Ishikawa (cell line): ENCODE measurements around the gene ADCY5.

Experiments used
- CEBPB ChIP-seq: IDR thresholded peaks from 2 replicates; pipeline ENCODE4 v1.6.1; 2012
- CREB1 ChIP-seq: IDR thresholded peaks from 2 replicates; pipeline ENCODE4 v1.6.1; 2012; ENCODE audit warnings: low read depth
- EGR1 ChIP-seq: IDR thresholded peaks from 2 replicates; pipeline ENCODE4 v1.6.1; 2012
- EP300 ChIP-seq: IDR thresholded peaks from 2 replicates; pipeline ENCODE4 v1.6.1; 2012; ENCODE audit warnings: borderline replicate concordance
- FOXM1 ChIP-seq: IDR thresholded peaks from 2 replicates; pipeline ENCODE4 v1.6.1; 2012; ENCODE audit warnings: low read depth, borderline replicate concordance
- NFIC ChIP-seq: IDR thresholded peaks from 2 replicates; pipeline ENCODE4 v1.6.1; 2012
- RAD21 ChIP-seq: IDR thresholded peaks from 2 replicates; pipeline ENCODE4 v1.6.1; 2012; ENCODE audit warnings: low read depth
- TAF1 ChIP-seq: IDR thresholded peaks from 2 replicates; pipeline ENCODE4 v1.6.1; 2012; ENCODE audit warnings: low read depth, mild to moderate bottlenecking
- TCF12 ChIP-seq: IDR thresholded peaks from 2 replicates; pipeline ENCODE4 v1.6.1; 2012; ENCODE audit warnings: low read depth
- TEAD4 ChIP-seq: IDR thresholded peaks from 2 replicates; pipeline ENCODE4 v1.6.1; 2012
- YY1 ChIP-seq: IDR thresholded peaks from 2 replicates; pipeline ENCODE4 v1.6.1; 2012; ENCODE audit warnings: low read depth
- ZBTB7A ChIP-seq: IDR thresholded peaks from 2 replicates; pipeline ENCODE4 v1.6.1; 2012; ENCODE audit warnings: low read depth
- TF ChIP-seq, protein P1 (sequence below): IDR thresholded peaks from 2 replicates; pipeline ENCODE4 v1.6.1; 2012; ENCODE audit warnings: low read depth, mild to moderate bottlenecking
- TF ChIP-seq, protein P2 (sequence below): IDR thresholded peaks from 2 replicates; pipeline ENCODE4 v1.6.1; 2012
- TF ChIP-seq, protein P3 (sequence below): IDR thresholded peaks from 2 replicates; pipeline ENCODE4 v1.6.1; 2012

ADCY5 gene

DNA sequence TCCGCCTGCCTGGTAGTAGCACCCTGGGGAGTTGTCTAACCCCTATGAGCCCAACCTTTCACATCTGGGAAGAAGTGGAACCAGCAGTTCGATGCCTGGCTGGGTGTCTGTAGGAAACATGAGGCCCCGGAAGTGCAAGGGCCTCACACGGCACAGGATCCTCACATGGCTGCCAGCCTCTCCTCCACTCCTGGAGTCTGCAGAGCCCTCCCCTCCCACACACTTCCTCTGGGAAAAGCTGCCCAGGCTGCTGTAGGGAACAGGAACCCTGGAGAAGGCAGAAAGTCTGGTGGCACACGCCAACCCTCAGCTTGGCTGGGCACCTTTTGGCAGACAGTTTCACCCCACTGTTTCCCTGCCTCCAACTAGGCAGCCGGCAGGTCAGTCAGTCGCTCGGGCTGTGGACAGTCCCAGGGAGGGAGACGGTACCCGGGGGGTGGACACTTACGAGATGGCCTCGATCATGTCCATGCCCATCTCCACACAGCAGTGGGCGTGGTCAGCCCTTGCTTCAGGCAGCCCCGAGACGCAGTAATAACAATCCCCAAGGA is 118.4 kb downstream of the ADCY5 start:
- TF ChIP-seq CREB1 (no peak), ZBTB7A (no peak), EP300 (no peak), TAF1 (no peak), TEAD4 (no peak), YY1 (no peak), TCF12 (no peak), EGR1 (no peak), CEBPB (no peak), NFIC (no peak), RAD21 (no peak), FOXM1 (no peak)
- TF ChIP-seq, protein P1, sequence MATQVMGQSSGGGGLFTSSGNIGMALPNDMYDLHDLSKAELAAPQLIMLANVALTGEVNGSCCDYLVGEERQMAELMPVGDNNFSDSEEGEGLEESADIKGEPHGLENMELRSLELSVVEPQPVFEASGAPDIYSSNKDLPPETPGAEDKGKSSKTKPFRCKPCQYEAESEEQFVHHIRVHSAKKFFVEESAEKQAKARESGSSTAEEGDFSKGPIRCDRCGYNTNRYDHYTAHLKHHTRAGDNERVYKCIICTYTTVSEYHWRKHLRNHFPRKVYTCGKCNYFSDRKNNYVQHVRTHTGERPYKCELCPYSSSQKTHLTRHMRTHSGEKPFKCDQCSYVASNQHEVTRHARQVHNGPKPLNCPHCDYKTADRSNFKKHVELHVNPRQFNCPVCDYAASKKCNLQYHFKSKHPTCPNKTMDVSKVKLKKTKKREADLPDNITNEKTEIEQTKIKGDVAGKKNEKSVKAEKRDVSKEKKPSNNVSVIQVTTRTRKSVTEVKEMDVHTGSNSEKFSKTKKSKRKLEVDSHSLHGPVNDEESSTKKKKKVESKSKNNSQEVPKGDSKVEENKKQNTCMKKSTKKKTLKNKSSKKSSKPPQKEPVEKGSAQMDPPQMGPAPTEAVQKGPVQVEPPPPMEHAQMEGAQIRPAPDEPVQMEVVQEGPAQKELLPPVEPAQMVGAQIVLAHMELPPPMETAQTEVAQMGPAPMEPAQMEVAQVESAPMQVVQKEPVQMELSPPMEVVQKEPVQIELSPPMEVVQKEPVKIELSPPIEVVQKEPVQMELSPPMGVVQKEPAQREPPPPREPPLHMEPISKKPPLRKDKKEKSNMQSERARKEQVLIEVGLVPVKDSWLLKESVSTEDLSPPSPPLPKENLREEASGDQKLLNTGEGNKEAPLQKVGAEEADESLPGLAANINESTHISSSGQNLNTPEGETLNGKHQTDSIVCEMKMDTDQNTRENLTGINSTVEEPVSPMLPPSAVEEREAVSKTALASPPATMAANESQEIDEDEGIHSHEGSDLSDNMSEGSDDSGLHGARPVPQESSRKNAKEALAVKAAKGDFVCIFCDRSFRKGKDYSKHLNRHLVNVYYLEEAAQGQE = no peak
- TF ChIP-seq, protein P2, sequence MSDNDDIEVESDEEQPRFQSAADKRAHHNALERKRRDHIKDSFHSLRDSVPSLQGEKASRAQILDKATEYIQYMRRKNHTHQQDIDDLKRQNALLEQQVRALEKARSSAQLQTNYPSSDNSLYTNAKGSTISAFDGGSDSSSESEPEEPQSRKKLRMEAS = no peak
- TF ChIP-seq, protein P3, sequence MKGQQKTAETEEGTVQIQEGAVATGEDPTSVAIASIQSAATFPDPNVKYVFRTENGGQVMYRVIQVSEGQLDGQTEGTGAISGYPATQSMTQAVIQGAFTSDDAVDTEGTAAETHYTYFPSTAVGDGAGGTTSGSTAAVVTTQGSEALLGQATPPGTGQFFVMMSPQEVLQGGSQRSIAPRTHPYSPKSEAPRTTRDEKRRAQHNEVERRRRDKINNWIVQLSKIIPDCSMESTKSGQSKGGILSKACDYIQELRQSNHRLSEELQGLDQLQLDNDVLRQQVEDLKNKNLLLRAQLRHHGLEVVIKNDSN = no peak

- TF ChIP-seq YY1 = no peak
- no peak for TF ChIP-seq TEAD4
- no peak; the same call in 1 of the 2 replicates for TF ChIP-seq TCF12
These were observed 119.1 kb downstream of the ADCY5 start for GRCh38 chr3:123329636-123330340.

DNA sequence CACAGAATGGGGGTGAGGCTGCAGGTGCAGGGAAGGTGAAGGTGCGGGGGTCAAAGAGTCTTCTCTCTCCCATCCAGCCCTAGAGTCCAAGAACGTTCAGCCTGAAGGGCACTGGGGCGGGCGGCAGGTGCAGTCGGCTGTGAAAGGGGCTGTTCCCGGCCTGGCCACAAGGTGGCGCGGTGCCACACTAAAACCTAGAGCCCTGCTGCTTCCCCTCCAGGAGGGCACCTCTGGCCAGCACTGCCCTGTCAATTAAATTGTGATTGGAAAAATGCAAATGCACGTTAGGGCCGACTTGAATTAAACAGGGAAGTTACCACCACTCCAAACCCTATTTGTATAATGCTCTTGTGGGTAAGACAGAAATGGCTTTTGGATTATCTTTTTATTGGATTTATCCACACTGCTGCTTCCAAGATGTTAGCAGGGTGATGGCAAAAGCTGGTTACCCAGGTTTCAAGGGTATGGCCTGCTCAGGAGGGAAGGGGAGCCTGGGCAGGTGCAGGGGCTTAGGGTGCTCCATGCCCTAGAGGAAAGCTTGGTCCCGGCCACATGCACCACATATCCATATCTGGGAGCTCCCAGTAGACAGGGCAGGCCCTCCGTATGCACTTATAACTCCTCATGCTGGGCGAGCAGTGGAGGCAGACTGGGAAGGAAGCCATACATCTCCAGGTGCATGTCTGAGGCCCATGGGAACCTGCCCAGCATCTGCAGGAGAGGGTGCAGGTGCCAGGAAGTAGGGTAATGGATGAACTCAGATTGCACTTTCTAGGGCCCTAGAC is 119.8 kb downstream of the ADCY5 start:
- TF ChIP-seq, protein P1 = no peak
- TF ChIP-seq TCF12 (no peak; the same call in none of the 2 replicates), RAD21 (peak; percentile 90), EP300 (peak; percentile 39; the same call in 1 of the 2 replicates)

- no peak for TF ChIP-seq YY1
- no peak for TF ChIP-seq CEBPB
These were observed 120.7 kb downstream of the ADCY5 start for GRCh38 chr3:123327956-123328850.

GRCh38 chr3:123327480-123327879 is 121.4 kb downstream of the ADCY5 start:
- TF ChIP-seq, protein P2 = no peak
- TF ChIP-seq CEBPB = no peak
- TF ChIP-seq, protein P3 = no peak
- no peak for TF ChIP-seq YY1
- no peak for TF ChIP-seq NFIC
- no peak for TF ChIP-seq EP300
- no peak for TF ChIP-seq TCF12
- no peak for TF ChIP-seq RAD21
- no peak for TF ChIP-seq FOXM1
- TF ChIP-seq, protein P1 = no peak
- TF ChIP-seq ZBTB7A = no peak
- TF ChIP-seq EGR1 = no peak
- no peak for TF ChIP-seq CREB1
- TF ChIP-seq TEAD4 = no peak
- TF ChIP-seq TAF1 = no peak
